GM19035 (cell line): ENCODE data around the gene SGTA.

ENCODE experiments used
- ATAC-seq: cut with Tn5 transposase; IDR thresholded peaks from one replicate; pipeline ENCODE4 v1.9.1; 2021; ENCODE audit not compliant: unreplicated experiment

The SGTA gene

GRCh38 chr19:2755811-2756210 is 27.3 kb downstream of the SGTA start:
- ATAC-seq: no peak

GRCh38 chr19:2755448-2755705 is 27.7 kb downstream of the SGTA start:
- no peak for ATAC-seq

- ATAC-seq: no peak
These were observed 28.2 kb downstream of the SGTA start for GRCh38 chr19:2754659-2755447.

GRCh38 chr19:2751438-2751830 is 31.6 kb downstream of the SGTA start:
- no peak for ATAC-seq

GRCh38 chr19:2750808-2751437 is 32.1 kb downstream of the SGTA start:
- ATAC-seq: no peak

- peak; percentile 45 for ATAC-seq
These were observed 35.7 kb downstream of the SGTA start for GRCh38 chr19:2747349-2747748.

- ATAC-seq: no peak
These were observed 39.0 kb downstream of the SGTA start for GRCh38 chr19:2744113-2744512.

- no peak for ATAC-seq
These were observed 40.0 kb downstream of the SGTA start for GRCh38 chr19:2743099-2743498.

GRCh38 chr19:2740314-2740656 is 42.8 kb downstream of the SGTA start:
- ATAC-seq: no peak

GRCh38 chr19:2739602-2740313 is 43.3 kb downstream of the SGTA start, which contains the start of gene SLC39A3:
SLC39A3 (minus strand) TSS chr19:2740017; CDS start chr19:2737257, 2,760 bp downstream.
- peak; percentile 95 for ATAC-seq

GRCh38 chr19:2736550-2737190 is 46.4 kb downstream of the SGTA start:
- no peak for ATAC-seq

GRCh38 chr19:2735374-2735773 is 47.7 kb downstream of the SGTA start:
- no peak for ATAC-seq

- no peak for ATAC-seq
These were observed 48.3 kb downstream of the SGTA start for GRCh38 chr19:2734589-2735288.

GRCh38 chr19:2733930-2734588 is 49.0 kb downstream of the SGTA start:
- no peak for ATAC-seq

GRCh38 chr19:2732883-2733282 is 50.2 kb downstream of the SGTA start:
- ATAC-seq: no peak

- no peak for ATAC-seq
These were observed 50.8 kb downstream of the SGTA start for GRCh38 chr19:2732157-2732725.

GRCh38 chr19:2731181-2731995 is 51.7 kb downstream of the SGTA start:
- ATAC-seq: no peak

GRCh38 chr19:2729943-2730818 is 52.9 kb downstream of the SGTA start:
- no peak for ATAC-seq
